HG03378 (cell line): ENCODE measurements around the gene SV2C.
"Not testable (repeated sequence)": the region's sequence is repeated elsewhere in the genome, so short reads cannot be mapped to it uniquely, and the experiment has no call there.

Experiments
- ATAC-seq: cut with Tn5 transposase; IDR thresholded peaks from one replicate; pipeline ENCODE4 v1.9.1; 2021; ENCODE audit warnings: mild to moderate bottlenecking, moderate library complexity; ENCODE audit not compliant: unreplicated experiment

The SV2C gene

GRCh38 chr5:76334574-76334973, 251.4 kb downstream of the SV2C start:
- no peak for ATAC-seq

- not testable (repeated sequence) for ATAC-seq
Observed at GRCh38 chr5:76335451-76335850, 252.3 kb downstream of the SV2C start.

GRCh38 chr5:76336253-76336809, 253.1 kb downstream of the SV2C start:
- not testable (repeated sequence) for ATAC-seq

- no peak for ATAC-seq
Observed at GRCh38 chr5:76337953-76338451, 254.8 kb downstream of the SV2C start.

DNA sequence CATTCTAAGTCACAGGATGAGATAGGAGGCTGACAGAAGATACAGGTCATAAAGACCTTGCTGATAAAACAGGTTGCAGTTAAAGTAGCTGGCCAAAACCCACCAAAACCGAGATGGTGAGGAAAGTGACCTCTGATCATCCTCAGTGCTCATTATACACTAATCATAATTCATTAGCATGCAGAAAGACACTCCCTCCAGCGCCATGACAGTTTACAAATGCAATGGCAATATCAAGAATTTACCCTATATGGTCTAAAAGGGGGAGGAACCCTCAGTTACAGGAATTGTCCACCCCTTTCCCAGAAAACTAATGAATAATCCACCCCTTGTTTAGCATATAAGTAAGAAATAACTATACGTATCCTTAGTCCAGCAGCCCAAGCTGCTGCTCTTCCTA, 256.7 kb downstream of the SV2C start:
- ATAC-seq = no peak

GRCh38 chr5:76341651-76342334, 258.6 kb downstream of the SV2C start:
- no peak for ATAC-seq

DNA sequence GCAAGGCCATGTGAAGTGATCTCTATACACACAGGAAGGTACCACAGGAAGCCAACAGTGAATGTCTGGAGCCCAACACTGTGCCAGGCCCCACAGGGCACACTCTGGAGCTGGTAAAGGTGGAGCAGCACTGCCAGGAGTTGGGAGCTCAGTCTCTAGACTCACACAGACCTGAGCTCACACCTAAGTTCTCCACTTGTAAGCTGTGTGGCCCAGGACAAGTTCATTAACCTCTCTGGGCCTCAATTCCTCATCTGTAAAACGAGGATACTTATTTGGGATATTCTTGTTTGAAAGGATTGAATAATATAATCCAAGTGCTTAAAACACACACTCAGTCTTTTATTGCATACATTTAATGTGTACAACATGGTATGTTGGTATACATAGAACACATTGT, 259.3 kb downstream of the SV2C start:
- no peak for ATAC-seq

- no peak for ATAC-seq
Observed at GRCh38 chr5:76345582-76345981, 262.4 kb downstream of the SV2C start.

- no peak for ATAC-seq
Observed at GRCh38 chr5:76351176-76351575, 268.0 kb downstream of the SV2C start.

GRCh38 chr5:76351577-76351976, 268.4 kb downstream of the SV2C start:
- ATAC-seq = peak; percentile 99

GRCh38 chr5:76356887-76357286, 273.7 kb downstream of the SV2C start:
- ATAC-seq = no peak

- no peak for ATAC-seq
Observed at GRCh38 chr5:76363352-76364225, 280.4 kb downstream of the SV2C start.

DNA sequence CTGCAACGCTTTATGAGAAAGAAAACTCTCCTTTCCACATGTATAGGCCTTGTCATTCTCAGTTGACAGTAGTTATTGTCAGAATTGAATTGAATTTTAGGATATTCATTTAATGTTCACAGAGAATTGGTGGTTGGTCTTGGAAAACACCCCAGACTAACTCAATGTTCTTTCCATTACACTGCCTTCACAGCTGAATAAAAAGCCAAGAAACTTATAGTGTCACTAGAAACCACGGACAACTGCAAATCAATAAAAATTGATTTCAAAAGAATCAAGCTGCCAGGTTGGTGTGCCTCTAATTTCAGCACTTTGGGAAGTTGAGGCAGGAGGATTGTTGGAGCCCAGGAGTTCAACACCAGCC, 281.0 kb downstream of the SV2C start:
- ATAC-seq = no peak

DNA sequence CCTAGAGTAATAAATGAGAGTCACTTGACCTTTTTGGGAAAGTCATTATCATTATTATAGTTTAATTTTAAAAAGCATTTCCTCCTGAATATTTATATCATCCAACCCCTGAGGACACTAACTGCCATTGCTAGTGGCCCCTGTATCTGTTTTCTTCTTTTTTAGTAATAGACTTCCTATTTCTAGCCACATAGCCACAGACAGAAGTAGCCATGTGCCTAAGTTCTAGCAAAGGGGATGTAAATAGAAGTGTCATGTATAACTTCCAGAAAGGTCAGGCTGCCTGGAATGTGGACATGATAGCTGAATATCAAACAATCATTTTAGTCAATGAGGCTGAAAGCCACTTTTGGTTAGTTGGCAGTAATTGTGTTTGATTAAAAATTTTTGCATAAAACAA, 282.4 kb downstream of the SV2C start:
- no peak for ATAC-seq

DNA sequence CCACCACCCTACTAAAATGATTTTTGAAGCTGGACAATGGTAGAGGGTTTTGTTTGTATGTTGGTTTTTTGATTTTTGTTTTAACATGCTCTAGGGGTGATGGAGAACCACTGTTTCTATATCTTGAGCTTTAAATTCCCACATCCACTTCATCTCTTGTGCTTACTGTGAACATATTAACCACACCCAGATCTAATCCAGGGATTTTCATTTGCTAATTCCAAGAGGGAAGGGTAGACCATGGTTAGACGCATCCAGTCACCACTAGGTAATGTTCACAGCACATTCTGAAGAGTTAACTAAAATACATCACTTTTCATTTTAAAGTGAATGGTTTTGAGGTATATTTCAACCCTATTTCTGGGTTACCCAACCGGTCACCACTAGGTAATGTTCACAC, 283.4 kb downstream of the SV2C start:
- no peak for ATAC-seq

DNA sequence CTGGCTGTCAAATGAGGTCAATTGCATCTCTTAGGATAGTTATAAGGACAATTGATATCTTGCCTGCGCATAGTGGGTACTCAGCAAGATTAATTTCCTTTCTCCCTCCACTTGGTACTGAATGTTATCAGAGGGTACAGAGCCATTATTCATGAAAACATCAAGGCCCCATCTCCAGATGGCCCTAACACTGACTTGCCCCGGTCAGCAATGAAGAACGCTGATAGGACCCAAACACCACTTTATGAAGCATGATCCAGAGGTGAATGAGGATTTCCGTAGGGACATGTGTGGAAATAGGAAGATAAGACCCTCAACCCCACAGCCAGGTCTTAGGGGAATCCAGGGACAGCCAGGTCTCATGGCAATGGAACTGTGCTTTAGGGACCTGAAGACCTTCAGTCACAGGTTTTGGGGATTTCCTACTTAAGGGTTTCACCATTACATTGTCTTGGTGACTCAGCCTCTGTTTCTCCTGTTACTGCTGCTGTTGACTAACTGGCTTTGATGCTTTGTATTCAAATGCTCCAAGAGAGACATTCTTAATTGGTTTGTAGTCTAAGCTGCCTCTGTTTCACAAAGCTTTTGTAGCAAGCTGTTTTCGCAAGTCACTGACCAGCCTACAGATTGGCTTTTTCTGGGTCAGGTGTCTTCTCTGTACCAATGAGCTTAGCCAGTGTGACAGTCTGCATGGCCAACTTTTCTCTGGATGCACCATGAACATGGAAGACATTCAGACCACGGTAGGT, 284.6 kb downstream of the SV2C start:
- peak; percentile 75 for ATAC-seq

DNA sequence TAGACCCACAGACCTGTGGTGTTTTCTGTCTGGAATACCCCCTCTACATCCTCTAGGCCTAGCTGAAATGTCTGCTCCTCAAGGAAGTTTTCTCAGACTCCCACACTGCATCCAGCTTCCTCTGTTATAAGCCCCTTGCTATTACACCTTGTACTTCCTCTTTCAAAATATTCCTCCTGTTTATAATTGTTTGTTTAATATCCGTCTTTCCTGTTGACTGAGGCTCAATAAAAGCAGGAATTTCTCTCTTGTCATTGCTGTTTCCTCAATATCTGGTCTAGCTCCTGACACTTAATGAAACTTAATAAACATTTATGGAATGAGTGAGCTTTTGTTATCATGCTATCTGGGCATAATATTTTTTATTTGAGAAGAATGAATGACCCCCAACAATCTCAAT, 285.8 kb downstream of the SV2C start:
- ATAC-seq = no peak

DNA sequence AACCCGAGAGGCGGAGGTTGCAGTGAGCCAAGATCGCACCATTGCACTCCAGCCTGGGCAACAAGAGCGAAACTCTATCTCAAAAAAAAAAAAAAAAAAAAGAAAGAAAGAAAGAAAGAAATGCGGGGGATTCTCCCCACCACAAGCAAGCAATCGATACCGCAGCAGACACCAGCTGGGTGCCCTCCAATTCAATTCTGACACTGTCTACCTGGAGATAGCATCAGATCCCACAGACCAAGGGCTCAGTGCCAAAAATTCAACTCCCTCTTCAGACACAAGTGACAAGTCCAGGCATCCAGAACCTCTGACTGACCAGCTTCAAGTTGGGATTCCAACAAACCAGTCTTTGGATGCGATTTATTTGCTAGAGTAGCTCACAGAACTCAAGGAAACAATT, 286.5 kb downstream of the SV2C start:
- not testable (repeated sequence) for ATAC-seq

- no peak for ATAC-seq
Observed at GRCh38 chr5:76371960-76372322, 288.8 kb downstream of the SV2C start.

GRCh38 chr5:76372323-76373054, 289.3 kb downstream of the SV2C start:
- ATAC-seq = no peak
